MM.1S (cell line): ENCODE data around the gene RANBP10.

Experiments
- EZH2 ChIP-seq: fragments of 300-600 bp; sonication (generic); optimal IDR thresholded peaks from 2 replicates; pipeline ENCODE3; 2017; ENCODE audit warnings: low read depth, mild to moderate bottlenecking, antibody characterized with exemption, low read length, mixed read lengths
- EZH2phosphoT487 ChIP-seq: fragments of 300-600 bp; sonication (generic); IDR thresholded peaks from 2 replicates; pipeline ENCODE4 v1.6.1; 2018; ENCODE audit warnings: antibody characterized with exemption, low read length
- TF ChIP-seq, protein P1 (sequence below): fragments of 300-600 bp; sonication (generic); IDR thresholded peaks from 2 replicates; pipeline ENCODE4 v1.5.1; 2016; ENCODE audit warnings: antibody characterized with exemption, low read length, mixed read lengths

DNA sequence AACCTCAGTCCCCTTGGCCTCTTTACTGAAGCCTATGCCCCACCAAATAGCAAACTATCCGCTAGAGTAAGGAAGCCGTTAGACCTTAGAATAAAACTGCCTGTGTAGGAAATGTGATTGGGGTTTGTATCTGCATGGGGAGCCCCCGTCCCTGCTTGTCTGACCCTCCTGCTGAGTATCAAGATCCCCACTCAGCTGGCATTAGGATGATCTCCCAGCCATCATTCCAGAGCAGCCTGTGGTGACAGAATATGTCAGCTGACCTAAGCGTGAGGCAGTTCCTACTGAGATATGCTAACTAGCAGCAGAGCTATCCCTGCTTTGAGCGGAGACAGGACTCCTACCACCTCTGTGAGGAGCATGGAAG is 86.6 kb downstream of the RANBP10 start:
- TF ChIP-seq, protein P1, sequence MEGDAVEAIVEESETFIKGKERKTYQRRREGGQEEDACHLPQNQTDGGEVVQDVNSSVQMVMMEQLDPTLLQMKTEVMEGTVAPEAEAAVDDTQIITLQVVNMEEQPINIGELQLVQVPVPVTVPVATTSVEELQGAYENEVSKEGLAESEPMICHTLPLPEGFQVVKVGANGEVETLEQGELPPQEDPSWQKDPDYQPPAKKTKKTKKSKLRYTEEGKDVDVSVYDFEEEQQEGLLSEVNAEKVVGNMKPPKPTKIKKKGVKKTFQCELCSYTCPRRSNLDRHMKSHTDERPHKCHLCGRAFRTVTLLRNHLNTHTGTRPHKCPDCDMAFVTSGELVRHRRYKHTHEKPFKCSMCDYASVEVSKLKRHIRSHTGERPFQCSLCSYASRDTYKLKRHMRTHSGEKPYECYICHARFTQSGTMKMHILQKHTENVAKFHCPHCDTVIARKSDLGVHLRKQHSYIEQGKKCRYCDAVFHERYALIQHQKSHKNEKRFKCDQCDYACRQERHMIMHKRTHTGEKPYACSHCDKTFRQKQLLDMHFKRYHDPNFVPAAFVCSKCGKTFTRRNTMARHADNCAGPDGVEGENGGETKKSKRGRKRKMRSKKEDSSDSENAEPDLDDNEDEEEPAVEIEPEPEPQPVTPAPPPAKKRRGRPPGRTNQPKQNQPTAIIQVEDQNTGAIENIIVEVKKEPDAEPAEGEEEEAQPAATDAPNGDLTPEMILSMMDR: no peak
- TF ChIP-seq EZH2phosphoT487 (no peak), EZH2 (no peak)
